HG03060 (cell line): ENCODE measurements around the gene NOTUM.

Experiments
- ATAC-seq: cut with Tn5 transposase; IDR thresholded peaks from one replicate; pipeline ENCODE4 v1.9.1; 2021; ENCODE audit warnings: low read depth, moderate number of reproducible peaks; ENCODE audit not compliant: unreplicated experiment

The NOTUM gene

DNA sequence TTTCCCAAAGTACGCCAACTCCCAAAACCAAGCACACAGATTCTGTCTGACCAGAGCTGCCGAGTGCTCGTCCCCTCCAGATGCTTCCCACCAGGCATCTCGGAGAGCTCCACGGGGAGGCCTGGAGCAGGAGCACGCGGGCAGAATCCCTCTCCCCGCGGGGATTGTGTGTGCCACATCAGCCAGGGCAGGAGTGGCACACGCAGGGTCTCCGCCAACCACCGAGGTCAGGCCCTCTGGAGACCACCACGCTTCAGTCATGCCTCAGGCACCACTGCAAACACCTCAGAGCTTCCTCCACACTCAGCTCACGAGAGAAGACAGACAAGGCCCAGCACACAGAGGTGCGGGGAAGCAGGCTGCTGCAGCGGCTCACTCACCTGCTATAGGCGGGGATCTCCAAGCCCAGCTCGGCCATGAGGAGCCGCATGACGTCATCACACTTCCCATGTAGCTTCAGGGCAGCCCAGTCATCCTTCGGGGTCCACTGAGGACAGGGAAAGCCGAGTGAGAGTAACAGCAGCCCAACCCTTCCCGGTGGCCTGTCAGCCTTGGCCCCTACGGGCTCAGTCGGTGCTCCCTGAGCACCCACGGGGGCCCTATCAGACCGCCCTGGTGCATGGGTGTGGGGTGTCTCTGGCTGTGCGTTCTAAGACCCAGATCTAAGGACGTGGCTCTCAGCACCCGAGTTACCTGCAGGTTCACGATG, 47.4 kb downstream of the NOTUM start:
- ATAC-seq = no peak

DNA sequence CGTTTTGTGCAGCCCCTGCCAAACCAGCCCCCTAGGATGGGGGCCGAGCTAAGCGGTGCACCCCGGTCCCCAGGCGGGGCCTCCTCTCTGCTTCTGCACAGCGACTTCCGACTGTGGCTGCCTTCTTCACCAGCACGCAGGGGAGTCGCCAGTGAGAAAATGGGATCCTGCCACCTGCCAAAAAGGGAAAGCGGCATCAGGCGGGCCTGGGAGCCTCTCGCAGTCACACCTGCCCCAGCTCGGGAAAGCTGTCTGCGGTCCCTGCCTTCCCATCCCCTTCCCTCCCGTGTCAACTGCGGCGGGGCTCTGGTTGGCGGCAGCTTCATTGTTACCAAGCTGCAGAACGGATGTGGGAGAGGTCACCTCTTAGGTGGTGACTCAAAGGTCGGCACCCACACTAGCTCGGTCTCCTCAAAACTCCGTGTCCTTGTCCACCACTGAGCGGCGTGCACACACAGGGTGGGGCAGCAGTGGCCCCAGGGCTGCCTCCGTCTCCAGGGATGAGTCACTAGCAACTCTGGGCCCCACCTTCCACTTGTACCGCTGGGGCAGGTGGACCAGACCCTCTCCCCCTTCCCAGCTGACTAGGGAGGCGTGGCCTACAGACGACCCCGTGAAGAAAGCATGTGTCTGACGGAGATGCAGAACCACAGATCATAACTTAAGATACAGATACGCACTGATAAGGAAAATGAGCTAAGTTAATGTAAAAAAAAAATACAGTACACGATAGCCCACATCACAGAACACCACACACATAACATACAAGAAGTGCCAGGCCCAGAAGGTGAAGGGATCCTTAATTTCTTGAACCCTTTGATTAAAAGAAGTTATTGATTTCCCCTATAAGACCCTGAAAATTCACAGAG, 48.3 kb downstream of the NOTUM start:
- no peak for ATAC-seq

DNA sequence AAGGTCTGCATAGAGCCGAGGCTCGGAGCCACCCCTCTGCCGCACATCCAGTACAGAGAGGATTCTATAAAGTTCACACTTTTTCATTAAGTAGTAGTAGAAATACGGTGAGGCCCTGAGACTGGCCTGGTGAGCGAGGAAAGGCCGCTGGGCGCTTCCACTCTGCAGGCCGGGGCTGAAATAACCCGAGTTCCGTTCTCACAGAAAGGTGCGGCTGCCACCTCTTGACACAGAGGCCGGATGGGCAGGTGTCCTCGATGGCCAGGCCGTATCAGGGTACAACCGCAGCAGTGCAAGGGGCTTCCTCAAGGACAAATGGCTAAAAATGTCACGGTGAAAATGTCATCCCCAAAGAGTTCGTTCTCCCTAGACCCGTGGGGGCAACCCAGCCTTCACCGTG, 49.0 kb downstream of the NOTUM start:
- ATAC-seq = no peak

DNA sequence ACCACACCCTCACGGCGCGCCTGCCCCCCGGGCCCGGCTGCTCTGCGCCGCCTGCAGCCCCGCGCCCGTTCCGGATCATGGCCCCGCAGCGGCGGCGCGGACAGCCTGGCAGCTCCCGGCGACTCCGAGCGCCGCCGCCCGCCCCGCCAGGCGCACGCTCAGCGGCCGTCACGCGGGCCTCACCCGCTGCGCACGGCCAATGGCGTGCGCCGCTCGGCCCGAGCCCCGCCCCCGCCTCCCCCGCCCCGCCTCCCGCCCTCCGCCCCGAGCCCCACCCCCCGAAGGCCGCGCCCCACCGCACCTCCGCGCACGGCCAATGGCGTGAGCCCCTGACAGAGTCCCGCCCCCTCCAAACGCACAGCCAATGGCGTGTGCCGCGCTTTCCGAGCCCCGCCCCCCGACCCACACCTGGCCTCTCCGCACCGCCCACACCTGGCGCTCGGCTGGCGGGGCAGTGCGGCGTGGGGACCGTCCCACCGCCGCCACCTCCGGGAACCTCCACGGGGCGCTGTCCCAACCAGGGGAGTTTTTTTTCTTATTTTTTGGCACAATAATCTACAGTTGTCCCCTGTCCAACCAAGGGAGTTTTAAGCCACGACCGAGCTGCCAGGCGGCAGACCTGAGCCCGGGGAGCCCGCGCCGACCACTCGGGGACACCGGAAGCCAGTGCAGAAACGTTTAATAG, 49.6 kb downstream of the NOTUM start, which contains the start of gene PCYT2:
TSS of gene PCYT2 (minus strand) at position 123 of the 685 bp plus-strand sequence. CDS start at position 79, 44 bp downstream.
- ATAC-seq = no peak

DNA sequence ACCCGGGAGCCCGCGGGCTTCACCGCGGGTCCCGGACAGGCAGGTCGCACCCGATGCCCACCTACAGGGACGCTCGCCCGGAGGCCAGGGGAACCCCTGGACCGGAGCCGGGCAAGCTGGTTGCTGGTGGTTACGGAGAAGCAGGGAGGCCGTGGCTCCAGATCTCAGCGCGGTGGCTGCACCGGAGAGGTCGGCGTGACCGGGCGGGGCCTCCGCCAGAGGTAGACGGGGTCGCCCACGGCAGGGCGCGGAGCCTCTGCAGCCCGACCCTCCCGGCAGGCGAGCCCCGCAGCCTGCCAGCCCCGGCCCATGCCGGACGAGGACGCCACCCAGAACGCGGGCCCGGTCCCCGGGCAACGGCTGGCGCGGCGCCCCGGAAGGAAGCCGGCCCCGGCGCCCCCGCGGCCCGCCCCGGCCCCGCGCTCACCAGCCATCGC, 50.1 kb downstream of the NOTUM start:
- ATAC-seq = no peak

DNA sequence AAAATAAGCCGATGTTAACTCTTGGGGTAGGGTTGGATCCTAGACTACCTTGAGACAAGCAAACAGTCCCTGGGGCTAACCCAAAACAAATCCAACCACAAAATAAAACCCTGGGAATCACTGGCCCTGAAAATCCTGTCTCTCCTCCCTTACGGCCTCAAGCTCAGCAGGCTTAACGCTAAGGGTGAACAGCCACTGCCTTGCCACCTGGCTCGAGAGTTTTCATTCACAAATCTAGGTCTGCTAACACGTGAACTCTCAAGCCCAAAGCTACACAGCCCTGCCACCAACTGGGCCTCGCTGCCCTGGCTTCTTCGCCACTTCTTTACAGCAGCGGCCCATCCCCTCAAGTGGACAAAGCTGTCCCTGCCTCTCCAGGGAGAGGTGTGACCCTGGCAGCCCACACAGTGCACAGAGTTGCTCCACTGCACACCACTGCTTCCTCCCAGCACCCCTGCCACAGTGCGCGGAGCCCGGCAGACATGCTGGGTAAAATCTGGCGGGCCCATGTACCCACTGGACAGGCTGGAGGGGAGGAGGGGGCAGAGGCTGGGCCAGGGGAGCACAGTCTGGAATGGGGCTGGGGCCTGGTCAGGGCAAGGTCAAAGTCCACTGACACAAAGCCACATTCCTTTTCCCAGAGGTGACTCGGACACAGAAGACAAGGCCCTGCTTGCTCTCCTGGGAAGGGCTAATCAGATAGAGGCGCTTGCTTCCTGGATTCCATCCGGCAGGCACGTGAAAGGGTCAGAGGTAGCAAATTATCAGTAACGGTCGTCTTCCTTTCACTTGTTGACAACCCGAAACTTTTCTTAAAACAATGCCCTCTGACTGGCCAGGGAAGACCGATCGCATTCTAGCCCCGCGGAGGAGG, 50.8 kb downstream of the NOTUM start:
- ATAC-seq = no peak

DNA sequence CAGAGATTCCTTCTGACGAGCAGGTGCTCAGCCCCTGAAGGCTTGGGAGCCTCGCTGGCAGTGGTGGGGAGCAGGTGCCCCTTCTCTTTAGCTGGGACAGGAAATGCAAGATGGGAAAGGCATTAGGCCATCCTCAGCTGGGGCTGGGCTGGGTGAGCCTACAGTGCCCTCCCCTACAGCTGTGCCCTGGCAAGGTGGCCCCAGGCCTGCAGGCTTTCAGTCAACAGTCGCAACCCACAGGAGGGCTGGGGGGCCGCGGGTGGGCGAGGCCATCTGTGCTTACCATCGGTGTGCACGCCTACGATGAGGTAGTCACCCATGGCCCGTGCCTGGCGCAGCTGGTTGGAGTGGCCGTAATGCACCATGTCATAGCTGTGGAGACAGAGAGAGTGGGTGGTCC, 51.8 kb downstream of the NOTUM start:
- no peak for ATAC-seq

DNA sequence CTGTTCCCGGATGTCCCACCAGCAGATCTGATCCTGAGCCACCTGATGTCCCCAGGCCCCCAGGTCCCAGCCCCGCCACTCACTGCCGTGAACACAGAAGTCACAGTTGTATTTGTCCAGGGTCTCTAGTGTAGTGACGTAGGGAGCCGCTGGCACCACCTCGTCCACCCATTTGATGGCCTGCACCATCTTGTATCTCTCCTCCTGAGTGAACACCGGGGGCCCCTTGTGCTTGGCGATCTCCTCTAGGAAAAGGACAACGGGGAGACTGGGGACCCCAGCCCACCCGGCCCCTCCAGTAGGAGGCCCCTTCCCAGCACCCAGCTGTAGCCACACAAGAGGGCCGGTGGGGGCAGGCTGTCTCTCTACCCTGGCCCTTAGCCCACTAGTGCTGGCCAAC, 52.2 kb downstream of the NOTUM start:
- ATAC-seq = no peak

DNA sequence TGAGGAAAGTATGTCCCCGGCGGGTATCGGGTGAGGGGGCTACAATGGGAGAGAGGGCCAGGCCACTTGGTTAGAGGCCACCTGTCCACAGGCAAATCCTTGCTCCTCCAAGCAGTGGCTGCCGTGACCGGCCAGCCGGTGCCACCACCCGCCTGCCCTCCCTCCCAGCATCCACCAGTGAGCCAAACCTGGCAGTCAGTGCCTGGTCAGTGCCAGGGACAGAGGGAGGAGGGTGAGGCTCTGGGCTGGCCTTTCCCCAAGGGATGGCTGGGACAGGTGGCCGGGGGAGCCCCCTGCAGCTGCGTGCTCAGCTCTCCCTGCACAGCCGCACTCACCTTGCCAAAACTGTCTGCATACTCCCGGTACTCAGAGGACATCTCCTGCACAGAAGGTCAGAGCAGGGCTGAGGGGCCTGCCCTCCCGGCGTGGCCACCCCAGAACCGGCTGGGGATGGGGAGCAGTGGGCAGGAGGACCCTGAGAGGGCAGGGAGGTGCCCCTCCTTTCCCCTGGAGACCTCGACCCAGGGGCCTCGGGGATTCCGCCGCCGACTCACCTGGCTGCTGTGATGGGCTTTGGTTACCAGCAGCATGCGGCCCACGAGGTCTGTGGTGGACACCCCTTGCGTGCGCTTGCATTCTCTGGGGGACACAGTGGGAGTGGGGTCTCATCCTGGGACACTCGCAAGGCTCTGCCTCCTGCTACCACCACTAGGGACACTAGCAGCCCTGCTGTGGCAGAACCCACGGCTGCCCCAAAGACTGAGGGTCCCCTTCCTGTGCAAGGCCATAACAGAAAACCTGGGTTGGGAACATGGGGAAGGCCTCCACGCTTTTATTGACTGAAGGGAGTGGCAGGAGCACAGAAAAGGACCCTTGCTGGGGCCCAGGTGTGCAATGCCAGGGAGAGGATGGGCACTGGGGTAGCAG, 53.5 kb downstream of the NOTUM start:
- ATAC-seq = no peak

DNA sequence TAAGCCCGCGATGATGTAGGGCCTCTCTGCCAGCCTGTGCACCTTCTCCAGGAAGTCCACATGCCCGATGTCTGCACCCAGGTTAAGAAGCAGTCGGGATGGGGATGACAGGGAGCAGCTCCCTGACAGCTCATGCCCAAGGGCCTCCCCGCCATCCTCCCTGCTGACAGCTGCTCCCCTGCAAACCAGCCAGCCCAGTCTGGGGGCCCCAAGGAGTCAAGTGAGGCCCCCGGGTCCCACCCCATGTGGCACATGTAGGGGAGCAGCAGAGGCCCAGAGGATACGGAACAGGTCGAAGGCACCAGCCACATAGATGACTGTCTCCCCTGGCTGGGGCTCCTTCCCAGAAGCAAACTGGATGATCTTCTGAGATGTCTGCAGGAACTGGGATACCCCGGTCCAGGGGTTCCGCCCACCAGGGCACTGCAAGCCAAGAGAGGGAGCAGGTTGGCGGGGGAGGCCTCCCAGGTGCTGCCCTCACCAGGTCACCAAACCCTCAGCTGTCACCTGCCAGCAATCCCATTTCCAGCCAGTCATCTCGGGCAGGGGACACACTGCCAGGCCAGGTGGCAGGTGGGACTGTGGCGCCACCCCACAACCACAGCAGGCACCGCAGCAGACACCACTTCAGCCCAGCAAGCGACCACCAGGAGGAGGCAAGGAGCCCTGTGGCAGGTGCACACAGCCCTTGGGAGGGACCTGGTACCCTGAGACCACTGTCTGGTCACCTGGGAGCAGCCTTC, 54.3 kb downstream of the NOTUM start:
- ATAC-seq = no peak

DNA sequence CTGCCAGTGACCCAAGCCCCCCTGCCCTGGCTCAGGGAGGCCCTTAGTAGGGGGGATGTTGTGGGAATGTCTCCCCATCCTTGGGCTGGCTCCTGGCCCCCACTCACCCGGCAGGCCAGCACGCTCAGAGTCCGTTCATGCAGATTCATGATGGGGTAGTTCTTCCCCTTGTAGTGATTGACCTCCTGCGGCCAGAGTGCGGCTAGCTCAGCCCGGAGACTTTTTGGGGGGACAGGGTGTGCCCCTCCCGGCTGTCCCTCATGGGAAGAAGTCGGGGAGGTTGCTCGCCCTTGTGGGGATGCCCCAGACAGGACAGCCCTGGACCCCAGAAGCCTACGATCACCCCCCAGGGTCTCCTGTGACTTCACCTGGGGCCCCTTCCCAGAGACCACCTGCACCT, 55.0 kb downstream of the NOTUM start:
- ATAC-seq = no peak

DNA sequence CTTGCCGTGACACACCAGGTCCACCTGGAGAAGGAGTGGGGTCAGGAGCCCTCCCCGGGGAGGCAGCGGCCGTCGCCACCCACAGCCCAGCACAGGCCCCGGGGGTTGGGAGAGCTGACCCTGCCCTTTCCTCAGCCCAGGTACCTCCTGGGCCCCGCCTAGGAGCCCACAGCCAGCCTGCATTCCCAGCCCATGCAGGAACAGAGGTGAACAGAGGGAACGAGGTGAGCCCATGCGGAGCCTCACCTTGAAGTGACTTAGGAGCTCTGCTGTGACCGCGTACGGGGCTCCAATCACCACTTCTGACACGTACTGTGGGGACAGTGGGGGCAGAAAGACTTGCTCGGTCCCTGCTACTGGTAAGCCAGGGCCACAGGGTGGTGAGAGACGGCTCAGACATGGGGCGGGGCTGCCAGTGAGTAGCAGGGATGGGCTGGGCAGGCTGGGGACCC, 55.5 kb downstream of the NOTUM start:
- no peak for ATAC-seq

DNA sequence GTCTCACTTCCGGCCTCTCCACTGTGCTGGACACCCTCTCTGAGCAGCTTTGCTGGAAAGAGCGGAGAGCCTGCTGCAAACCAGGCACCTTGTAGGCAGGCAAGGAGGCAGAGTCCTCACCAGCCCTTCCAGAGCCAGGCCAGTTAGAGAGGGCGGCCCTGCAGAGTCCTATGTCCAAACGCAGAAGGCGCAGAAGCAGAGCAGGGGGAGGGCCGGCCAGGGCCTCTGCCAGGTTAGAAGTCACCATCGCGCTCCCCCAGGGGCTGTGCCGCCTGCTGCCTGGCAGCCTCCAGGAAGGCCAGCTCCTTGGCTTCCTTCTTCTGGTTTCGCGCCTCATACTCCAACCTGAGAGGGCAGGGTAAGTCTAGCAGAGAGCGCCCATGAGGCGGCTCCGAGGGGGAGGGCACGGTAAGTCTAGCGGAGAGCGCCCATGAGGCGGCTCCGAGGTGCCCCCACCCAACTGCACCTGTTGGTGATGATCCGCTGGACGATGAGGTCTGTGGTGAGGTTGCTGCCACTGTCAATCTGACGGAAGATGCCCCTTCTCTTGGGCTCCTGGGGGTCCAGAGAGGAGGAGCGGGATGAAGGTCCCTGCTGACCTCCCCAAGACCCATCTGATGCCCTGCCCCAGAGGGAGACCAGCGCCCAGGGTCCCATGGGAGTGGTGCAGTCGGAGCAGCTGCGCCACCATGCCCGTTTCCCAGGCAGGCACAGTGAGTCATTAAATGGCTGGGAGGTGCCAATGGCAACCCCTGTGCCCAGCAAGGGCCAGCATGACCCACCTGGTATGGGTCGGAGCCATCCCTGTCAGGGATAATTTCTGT, 56.2 kb downstream of the NOTUM start:
- ATAC-seq = no peak

DNA sequence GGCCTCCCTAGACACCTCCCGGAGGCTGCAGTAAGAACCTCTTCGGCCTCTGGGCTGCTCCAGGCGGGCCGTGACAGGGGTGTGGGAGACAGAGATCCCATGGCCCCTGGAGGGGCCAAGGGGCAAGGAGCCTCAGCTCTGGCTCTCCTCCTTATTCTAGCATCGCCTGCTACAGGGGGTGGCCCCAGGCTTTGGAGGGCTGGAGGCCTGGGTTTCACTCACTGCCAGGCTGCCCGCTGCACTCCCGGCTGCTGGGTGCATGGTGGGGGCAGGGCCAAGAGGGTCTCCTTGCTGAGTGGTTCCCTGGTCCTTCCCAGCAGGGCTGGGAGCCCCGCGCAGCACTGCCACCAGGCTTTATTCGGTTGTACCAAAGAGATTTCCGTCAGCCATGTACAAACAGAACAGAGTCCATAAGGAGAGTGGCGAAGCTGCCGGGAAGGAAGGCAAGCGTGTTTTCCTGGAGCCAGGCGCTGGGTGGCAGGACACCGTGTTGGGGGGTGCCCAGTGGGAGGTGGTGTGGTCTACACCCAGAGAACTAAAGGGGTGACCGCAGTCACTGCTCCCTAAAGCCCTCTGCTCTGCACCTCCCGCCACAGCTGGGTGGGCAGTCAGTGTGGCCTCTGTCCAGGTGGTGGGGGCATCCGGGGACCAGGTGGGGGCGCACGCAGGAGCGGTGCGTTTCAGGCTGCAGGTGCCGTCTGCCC, 56.9 kb downstream of the NOTUM start:
- no peak for ATAC-seq

DNA sequence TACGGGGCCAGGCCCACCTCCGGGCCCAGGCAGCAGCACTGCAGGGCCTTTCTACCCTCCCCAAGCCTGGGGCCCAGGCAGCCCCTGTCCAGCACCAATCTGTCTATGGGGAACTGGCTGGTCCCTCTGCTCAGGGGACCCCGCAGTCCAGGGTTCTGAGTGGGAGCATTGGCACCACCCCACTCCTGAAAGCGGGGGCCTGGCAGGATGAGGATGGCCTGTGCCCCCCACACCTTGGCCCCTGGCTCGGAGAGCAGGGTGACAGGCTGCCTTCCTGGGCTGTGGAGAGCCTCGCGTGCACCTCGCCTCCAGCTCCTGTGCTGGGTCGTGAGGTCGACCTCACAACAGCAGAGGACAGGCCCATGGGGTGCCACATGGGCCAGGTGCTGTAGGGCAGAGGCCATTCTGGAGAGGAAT, 57.6 kb downstream of the NOTUM start:
- no peak for ATAC-seq

DNA sequence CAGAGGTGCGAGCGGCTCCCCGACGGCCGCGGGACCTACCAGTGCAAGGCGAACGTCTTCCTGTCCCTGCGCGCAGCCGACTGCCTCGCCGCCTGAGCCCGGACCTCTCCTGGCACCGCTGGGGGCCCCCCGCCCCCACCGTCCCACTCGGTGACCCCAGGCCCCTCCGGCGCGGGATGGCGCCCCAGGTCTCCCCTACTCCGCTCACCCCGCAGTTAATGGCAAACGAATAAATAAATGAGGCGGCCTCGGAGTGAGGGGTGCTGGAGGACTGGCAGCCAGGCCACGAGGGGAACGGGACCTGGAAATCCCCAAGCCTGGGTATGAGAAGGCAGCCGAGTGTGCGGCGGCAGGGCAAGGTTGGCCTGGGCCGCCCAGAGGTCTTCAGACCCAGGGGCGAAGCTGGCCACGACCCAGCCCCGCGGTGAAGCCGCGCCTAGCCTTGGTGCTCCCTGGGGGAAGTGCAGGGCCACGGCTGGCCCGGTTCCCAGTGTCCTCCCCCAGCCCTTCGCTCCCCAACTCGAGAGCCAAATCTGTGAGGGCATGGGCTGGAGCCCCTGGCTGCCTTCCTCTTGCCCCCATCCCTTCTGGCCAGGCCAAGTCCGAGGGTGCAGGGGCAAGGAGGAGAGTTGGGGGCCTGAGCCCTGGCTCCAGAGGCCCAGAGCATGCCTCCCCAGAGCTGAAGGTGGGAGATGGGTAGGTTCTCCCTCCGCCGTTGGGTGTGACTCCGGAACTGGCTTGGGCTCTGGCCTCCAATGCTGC, 58.2 kb downstream of the NOTUM start:
- ATAC-seq = no peak
